Measurements from ENCODE around the gene EEIG2.
"Not testable (repeated sequence)": the region's sequence is repeated elsewhere in the genome, so short reads cannot be mapped to it uniquely, and the experiment has no call there.

The EEIG2 gene

GRCh38 chr1:108559215-108560186 is at the start of gene EEIG2:
Gene EEIG2, plus strand, starts transcription at chr1:108560100. Its CDS starts 329 bp downstream, at chr1:108560429.
- peak; percentile 94 for DNase-seq

- no peak for DNase-seq
Measured at GRCh38 chr1:108511764-108512163, 48.1 kb upstream of the EEIG2 start.

- peak; percentile 63 for DNase-seq
Measured at GRCh38 chr1:108512239-108513043, 47.5 kb upstream of the EEIG2 start.

GRCh38 chr1:108513044-108513415 is 46.9 kb upstream of the EEIG2 start:
- no peak for DNase-seq

GRCh38 chr1:108513914-108514313 is 46.0 kb upstream of the EEIG2 start:
- not testable (repeated sequence) for DNase-seq

GRCh38 chr1:108517301-108517897 is 42.5 kb upstream of the EEIG2 start:
- DNase-seq, result not testable (repeated sequence)

GRCh38 chr1:108521990-108522393 is 37.9 kb upstream of the EEIG2 start:
- DNase-seq, result no peak

- no peak for DNase-seq
Measured at GRCh38 chr1:108523829-108524228, 36.1 kb upstream of the EEIG2 start.

- DNase-seq, result no peak
Measured at GRCh38 chr1:108524676-108525075, 35.2 kb upstream of the EEIG2 start.

- no peak for DNase-seq
Measured at GRCh38 chr1:108527135-108527534, 32.8 kb upstream of the EEIG2 start.

GRCh38 chr1:108527837-108528236 is 32.1 kb upstream of the EEIG2 start:
- DNase-seq, result no peak

GRCh38 chr1:108531444-108531843 is 28.5 kb upstream of the EEIG2 start:
- DNase-seq, result no peak

GRCh38 chr1:108532730-108533129 is 27.2 kb upstream of the EEIG2 start:
- DNase-seq, result no peak

- no peak for DNase-seq
Measured at GRCh38 chr1:108533351-108534083, 26.4 kb upstream of the EEIG2 start.

GRCh38 chr1:108534759-108535158 is 25.1 kb upstream of the EEIG2 start:
- no peak for DNase-seq

GRCh38 chr1:108535315-108535897 is 24.5 kb upstream of the EEIG2 start:
- DNase-seq, result not testable (repeated sequence)

GRCh38 chr1:108536021-108536420 is 23.9 kb upstream of the EEIG2 start:
- DNase-seq, result not testable (repeated sequence)

GRCh38 chr1:108536791-108537190 is 23.1 kb upstream of the EEIG2 start:
- DNase-seq, result not testable (repeated sequence)

GRCh38 chr1:108537976-108538375 is 21.9 kb upstream of the EEIG2 start:
- DNase-seq, result no peak

- DNase-seq, result no peak
Measured at GRCh38 chr1:108540977-108541376, 18.9 kb upstream of the EEIG2 start.

GRCh38 chr1:108541861-108542260 is 18.0 kb upstream of the EEIG2 start:
- no peak for DNase-seq

- DNase-seq, result not testable (repeated sequence)
Measured at GRCh38 chr1:108547493-108547892, 12.4 kb upstream of the EEIG2 start.

Measured in CD4-positive, alpha-beta T cell treated with Interleukin-12 subunit alpha and Interleukin-12 subunit beta, for 1 hour (primary cell).